Mucosa of rectum (tissue), 2 donors: ENCODE results near the gene DTX1.

Source experiments
- H3K27ac ChIP-seq, 2 donors: one replicate each; pipeline ENCODE4 v1.7.0; 2013; ENCODE audit warnings: inconsistent platforms in 2 of 2, low read depth in 2 of 2, low read length in 2 of 2
- H3K27me3 ChIP-seq, 2 donors: one replicate each; pipeline ENCODE4 v1.7.0; 2013; ENCODE audit warnings: low read length in 2 of 2; ENCODE audit not compliant: control insufficient read depth in 2 of 2, insufficient read depth in 2 of 2
- H3K36me3 ChIP-seq, 2 donors: one replicate each; pipeline ENCODE4 v1.7.0; 2013; ENCODE audit warnings: low read length in 2 of 2; ENCODE audit not compliant: control insufficient read depth in 2 of 2, insufficient read depth in 2 of 2
- H3K4me1 ChIP-seq, 2 donors: one replicate each; pipeline ENCODE4 v1.7.0; 2013; ENCODE audit warnings: low read length in 2 of 2, mild to moderate bottlenecking in 1 of 2; ENCODE audit not compliant: control insufficient read depth in 2 of 2, insufficient read depth in 2 of 2
- H3K4me3 ChIP-seq, 2 donors: one replicate each; pipeline ENCODE4 v1.7.0; 2013; ENCODE audit warnings: low read length in 2 of 2
- H3K9ac ChIP-seq, 2 donors: one replicate each; pipeline ENCODE4 v1.7.0; 2013; ENCODE audit warnings: low read length in 2 of 2, low read depth in 1 of 2, mild to moderate bottlenecking in 1 of 2
- H3K9me3 ChIP-seq, 2 donors: one replicate each; pipeline ENCODE4 v1.7.0; 2013; ENCODE audit warnings: low read length in 2 of 2; ENCODE audit not compliant: control insufficient read depth in 2 of 2
- donor health status: healthy.
- donor health status: Normal muscosa, but diverticular disease.

The DTX1 gene

DNA sequence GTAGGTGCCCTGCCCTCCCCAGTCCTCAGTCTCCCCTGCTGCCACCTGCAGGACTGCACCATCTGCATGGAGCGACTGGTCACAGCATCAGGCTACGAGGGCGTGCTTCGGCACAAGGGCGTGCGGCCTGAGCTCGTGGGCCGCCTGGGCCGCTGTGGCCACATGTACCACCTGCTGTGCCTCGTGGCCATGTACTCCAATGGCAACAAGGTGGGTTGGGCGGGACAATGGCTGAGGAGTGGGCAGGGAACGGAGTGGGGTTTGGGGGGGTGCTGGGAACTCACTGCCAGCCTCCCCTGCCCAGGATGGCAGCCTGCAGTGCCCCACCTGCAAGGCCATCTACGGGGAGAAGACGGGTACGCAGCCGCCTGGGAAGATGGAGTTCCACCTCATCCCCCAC, 38.2 kb downstream of the DTX1 start:
- Histone ChIP-seq H3K9me3 (no peaks in the 10 kb centered on the region), H3K4me3 (no peak overlapping the region), H3K9ac (no peak overlapping the region), H3K27me3 (peaks cover 0 to 6% of the 10 kb centered on the region in 2 donors), H3K27ac (no peak overlapping the region), H3K4me1 (peaks cover 4 to 5% of the 10 kb centered on the region in 2 donors), H3K36me3 (no peaks in the 10 kb centered on the region)

DNA sequence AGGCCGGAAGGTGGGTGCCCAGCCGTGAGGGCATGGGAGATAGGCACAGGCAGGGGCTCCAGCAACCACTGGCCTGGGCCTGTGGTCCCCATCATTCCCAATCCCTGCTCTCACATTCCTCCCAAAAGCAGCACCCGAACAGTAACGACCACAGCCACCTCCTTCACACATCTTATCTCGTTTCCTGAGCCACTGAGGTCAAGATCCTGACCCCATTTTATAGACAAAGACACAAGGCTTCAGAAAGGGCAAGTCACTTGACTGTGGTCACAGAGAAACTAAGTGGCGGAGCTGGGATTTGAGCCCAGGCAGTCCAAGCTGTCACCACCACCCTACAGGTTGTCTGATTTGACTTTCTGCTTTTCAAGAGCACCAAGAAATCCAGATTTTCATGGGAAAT, 38.9 kb downstream of the DTX1 start:
- H3K27ac ChIP-seq: no peak overlapping the region
- H3K27me3 ChIP-seq: peaks cover 0 to 6% of the 10 kb centered on the region in 2 donors
- no peak overlapping the region for H3K4me3 ChIP-seq
- H3K9ac ChIP-seq: no peak overlapping the region
- H3K36me3 ChIP-seq: no peaks in the 10 kb centered on the region
- H3K9me3 ChIP-seq: no peaks in the 10 kb centered on the region
- H3K4me1 ChIP-seq: peaks cover 4 to 5% of the 10 kb centered on the region in 2 donors

GRCh38 chr12:113096675-113097461, 40.3 kb downstream of the DTX1 start:
- H3K27ac ChIP-seq: no peak overlapping the region
- no peaks in the 10 kb centered on the region for H3K36me3 ChIP-seq
- H3K9ac ChIP-seq: no peak overlapping the region
- peaks cover 4 to 5% of the 10 kb centered on the region in 2 donors for H3K4me1 ChIP-seq
- no peaks in the 10 kb centered on the region for H3K9me3 ChIP-seq
- H3K27me3 ChIP-seq: peaks cover 0 to 2% of the 10 kb centered on the region in 2 donors
- H3K4me3 ChIP-seq: no peak overlapping the region

DNA sequence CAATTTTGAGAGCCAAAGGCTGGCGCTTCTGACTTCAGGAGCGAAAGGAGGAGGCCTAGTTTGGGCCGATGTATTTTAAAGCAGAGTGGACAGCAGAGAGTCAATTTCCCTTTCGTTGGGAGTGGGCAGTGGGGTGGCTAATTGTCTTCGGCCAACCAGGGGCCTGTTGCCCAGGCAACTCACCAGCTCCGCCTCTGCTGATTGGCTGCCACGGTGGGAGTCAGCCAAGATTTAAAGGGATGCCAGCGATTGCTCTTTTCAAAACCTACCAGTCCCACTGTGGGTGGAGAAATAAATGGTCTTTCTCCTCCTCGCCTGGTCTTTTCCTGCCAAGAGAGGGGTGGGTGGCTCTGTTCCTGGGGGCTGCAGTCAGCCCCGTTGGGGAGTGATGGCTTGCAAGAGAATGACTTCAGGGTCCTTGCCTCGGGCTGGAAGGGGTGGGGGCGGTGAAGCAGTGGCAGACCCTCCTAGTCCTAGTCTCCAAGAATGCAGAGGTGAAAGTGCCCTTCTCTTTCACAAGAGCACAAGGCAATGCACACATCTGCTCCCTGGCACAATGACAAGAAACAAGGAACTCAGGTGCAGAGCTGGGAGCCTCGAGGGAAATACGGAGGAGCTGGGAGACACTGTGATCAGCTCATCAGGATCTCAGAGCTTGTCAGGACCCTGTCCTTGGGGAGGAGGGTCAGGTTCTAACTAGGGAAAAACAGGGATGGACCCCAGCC, 41.3 kb downstream of the DTX1 start:
- H3K4me3 ChIP-seq: no peak overlapping the region
- no peak overlapping the region for H3K9ac ChIP-seq
- H3K4me1 ChIP-seq: peaks cover 3 to 4% of the 10 kb centered on the region in 2 donors

DNA sequence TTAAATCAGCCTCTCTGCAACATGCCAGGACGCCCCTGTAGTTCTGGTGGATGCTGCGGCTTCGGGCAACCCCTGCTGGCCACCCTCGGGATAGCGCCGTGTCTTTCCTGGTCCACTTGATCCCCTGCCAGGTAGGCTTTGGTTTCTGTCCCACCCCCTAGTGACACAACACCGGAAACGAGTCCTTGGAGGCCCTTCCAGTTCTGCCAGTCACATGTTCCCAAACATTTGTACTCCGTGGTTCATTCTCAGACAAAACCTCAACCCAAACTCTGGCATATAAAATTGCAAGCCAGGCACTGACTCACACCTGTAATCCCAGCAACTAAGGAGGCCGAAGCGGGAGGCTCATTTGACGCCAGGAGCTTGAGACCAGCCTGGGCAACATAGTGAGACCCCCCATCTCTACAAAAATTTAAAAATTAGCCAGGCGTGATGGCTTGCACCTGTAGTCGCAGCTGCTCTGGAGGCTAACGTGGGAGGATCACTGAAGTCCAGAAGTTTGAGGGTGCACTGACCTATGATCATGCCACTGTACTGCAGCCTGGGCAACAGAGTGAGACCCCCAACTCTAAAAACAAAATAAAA, 42.0 kb downstream of the DTX1 start:
- H3K4me3 ChIP-seq: no peak overlapping the region
- no peaks in the 10 kb centered on the region for H3K36me3 ChIP-seq
- no peaks in the 10 kb centered on the region for H3K9me3 ChIP-seq
- peaks cover 0 to 4% of the 10 kb centered on the region in 2 donors for H3K4me1 ChIP-seq
- H3K27me3 ChIP-seq: no peaks in the 10 kb centered on the region
- no peak overlapping the region for H3K9ac ChIP-seq
- no peak overlapping the region for H3K27ac ChIP-seq

More for the DNA sequence above, 41.3 kb downstream of the DTX1 start:
- Histone ChIP-seq H3K9me3 (no peaks in the 10 kb centered on the region), H3K27me3 (no peaks in the 10 kb centered on the region), H3K27ac (no peak overlapping the region), H3K36me3 (no peaks in the 10 kb centered on the region)

DNA sequence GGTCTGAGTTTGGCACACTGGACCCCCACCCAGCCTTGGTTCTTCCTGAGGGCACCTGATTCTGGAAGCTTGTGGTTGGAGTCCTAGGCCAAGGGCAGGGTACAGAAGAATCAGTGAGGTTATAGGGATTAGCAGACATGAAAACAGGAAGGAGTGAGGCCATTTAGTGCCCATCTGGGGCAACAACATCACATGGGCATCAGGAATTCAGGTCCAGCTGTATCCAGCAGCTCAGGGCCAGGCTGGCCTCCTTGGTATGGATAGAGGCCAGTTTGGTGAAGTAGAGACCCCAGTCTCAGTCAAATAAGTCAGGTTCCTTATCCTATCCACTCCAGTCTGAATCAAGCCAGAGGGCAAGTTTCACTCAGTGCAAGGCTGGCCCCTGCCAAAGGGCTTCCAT, 42.8 kb downstream of the DTX1 start:
- H3K27me3 ChIP-seq: no peaks in the 10 kb centered on the region
- no peak overlapping the region for H3K9ac ChIP-seq
- H3K27ac ChIP-seq: no peak overlapping the region
- no peak overlapping the region for H3K4me3 ChIP-seq
- H3K36me3 ChIP-seq: no peaks in the 10 kb centered on the region
- H3K4me1 ChIP-seq: peaks cover 0 to 4% of the 10 kb centered on the region in 2 donors
- no peaks in the 10 kb centered on the region for H3K9me3 ChIP-seq

- H3K36me3 ChIP-seq: no peaks in the 10 kb centered on the region
- no peak overlapping the region for H3K4me3 ChIP-seq
- no peaks in the 10 kb centered on the region for H3K27me3 ChIP-seq
- H3K27ac ChIP-seq: no peak overlapping the region
- no peaks in the 10 kb centered on the region for H3K9me3 ChIP-seq
- H3K9ac ChIP-seq: no peak overlapping the region
- H3K4me1 ChIP-seq: peaks cover 0 to 4% of the 10 kb centered on the region in 2 donors
Observed at GRCh38 chr12:113099764-113100163, 43.2 kb downstream of the DTX1 start.

DNA sequence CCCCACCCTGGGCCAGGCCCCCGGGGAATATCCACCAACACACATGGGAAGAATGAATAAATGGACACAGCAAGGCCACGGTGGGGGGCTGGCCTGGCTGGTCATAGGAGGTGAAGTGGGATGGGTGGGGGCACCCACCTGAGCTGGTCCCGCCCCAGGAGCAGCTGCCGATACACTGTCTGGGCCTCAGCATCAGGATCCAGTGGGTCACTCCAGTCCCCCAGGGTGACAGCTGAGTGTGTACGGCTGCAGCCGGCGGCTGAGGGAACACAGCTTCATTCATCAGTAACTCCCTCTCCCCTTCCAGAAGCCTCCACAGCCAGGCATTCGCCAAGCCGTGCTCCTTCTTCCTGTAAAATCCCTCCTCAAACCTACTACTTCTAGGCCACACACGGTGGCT, 45.2 kb downstream of the DTX1 start:
- no peaks in the 10 kb centered on the region for H3K9me3 ChIP-seq
- no peak overlapping the region for H3K9ac ChIP-seq
- H3K27ac ChIP-seq: no peak overlapping the region
- no peaks in the 10 kb centered on the region for H3K27me3 ChIP-seq
- no peak overlapping the region for H3K4me3 ChIP-seq
- H3K36me3 ChIP-seq: no peaks in the 10 kb centered on the region
- peaks cover 0 to 4% of the 10 kb centered on the region in 2 donors for H3K4me1 ChIP-seq

DNA sequence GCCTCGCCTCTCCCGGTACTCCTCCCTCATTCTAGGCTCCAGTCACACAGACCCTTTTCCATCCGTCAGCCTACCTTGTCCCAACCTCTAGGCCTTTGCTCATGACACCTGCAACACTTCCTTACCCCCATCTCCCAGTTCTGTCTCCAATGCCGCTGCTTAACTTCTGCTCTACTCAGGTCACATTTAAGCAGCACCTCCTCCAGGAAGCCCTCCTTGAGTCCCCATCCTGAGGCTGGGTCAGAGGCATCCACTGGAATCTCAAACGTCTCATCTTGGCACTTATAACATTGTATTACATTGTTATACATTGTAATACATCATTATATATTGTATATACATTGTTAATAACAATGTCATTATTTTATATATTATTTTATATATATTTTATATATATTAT, 46.3 kb downstream of the DTX1 start:
- no peak overlapping the region for H3K4me3 ChIP-seq
- no peaks in the 10 kb centered on the region for H3K36me3 ChIP-seq
- no peak overlapping the region for H3K9ac ChIP-seq
- peaks cover 0 to 4% of the 10 kb centered on the region in 2 donors for H3K4me1 ChIP-seq
- no peak overlapping the region for H3K27ac ChIP-seq
- no peaks in the 10 kb centered on the region for H3K9me3 ChIP-seq
- H3K27me3 ChIP-seq: no peaks in the 10 kb centered on the region
